NT2/D1 (cell line): ENCODE measurements around the gene PHACTR1.

Experiments used
- SUZ12 ChIP-seq: IDR thresholded peaks from 2 replicates; pipeline ENCODE4 v1.6.1; 2011; ENCODE audit not compliant: insufficient read length, insufficient read depth; ENCODE audit errors: extremely low read depth
- ZNF274 ChIP-seq: IDR thresholded peaks from 2 replicates; pipeline ENCODE4 v1.6.1; 2011; ENCODE audit warnings: mild to moderate bottlenecking, low read depth, low read length

DNA sequence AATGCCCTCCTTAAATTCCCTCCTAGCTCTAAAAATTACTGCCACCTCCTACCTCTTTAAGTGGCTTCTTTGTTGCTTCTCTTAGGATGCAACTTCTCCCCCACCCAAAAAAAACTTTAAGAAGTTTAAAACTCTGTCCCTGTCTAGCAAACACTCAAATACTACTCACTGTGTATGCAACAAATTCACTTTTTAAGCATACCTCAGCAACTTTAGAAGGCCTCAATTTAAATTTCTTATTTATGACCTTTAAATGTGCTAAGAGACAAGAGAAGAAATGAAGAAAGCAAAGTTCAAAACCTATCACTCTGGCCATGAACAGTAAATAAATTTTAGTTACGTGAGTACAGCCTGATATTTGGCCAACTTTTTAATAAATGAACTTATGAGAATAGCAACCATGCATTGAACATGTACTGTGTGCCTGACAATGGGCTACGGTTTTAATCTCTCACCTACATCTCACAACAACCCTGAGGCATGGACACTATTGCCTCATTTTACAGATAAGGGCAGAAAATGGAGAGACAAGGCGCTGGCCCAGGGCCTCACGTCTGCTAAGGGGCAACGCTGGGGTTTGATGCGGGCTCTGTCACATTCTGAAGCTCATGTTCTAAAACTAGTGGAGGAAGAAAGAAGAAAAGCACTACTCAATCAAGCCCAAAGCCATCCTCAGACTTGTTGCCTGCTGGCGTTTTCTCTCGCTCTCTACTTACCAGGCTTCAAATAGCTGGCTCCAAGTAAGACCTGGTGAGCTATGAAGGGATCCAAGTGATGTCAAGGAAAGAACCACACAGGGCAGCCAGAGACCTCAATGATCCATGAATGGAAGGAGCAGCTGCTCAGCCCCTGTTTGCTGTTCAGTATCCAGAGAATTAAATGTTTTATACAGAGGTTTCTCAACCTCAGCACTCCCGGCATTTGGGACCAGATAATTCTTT lies 512.0 kb downstream of the PHACTR1 start:
- TF ChIP-seq SUZ12: no peak
- TF ChIP-seq ZNF274: no peak
